Heart left ventricle (tissue), 16 donors: ENCODE data around the gene RNU5B-1. TPM values are rescaled to one million over a fixed set of nuclear protein-coding genes. Genes with fewer than 3 reads are reported as not detected.

Source experiments
- ATAC-seq, 4 donors: fragments of 200-7000 bp; cut with Tn5 transposase; one replicate each; pipeline ENCODE4 v1.9.1; 2020 to 2022; ENCODE audit warnings: moderate library complexity in 4 of 4, mild to moderate bottlenecking in 3 of 4, moderate number of reproducible peaks in 1 of 4
- DNase-seq, 5 donors: peaks; one replicate each; pipeline ENCODE4 v3.0.0-alpha.2; 2020
- H3K27ac ChIP-seq, 12 donors: fragments of 200-600 bp; sonication (generic) in 4 of 12; one replicate each; pipeline versions ENCODE4 v1.5.0 to v1.8.0; 2016 to 2022; ENCODE audit warnings: mild to moderate bottlenecking in 2 of 12
- H3K27me3 ChIP-seq, 9 donors: fragments of 200-600 bp; sonication (generic) in 2 of 9; one replicate each; pipeline versions ENCODE4 v1.5.1 to v1.8.0; 2016 to 2022; ENCODE audit warnings: mild to moderate bottlenecking in 3 of 9
- H3K36me3 ChIP-seq, 9 donors: fragments of 200-600 bp; sonication (generic) in 2 of 9; one replicate each; pipeline versions ENCODE4 v1.5.0 to v1.8.0; 2018 to 2022; ENCODE audit warnings: mild to moderate bottlenecking in 2 of 9
- H3K4me1 ChIP-seq, 12 donors: fragments of 200-600 bp; sonication (generic) in 4 of 12; one replicate each; pipeline versions ENCODE4 v1.5.0 to v1.8.0; 2016 to 2022; ENCODE audit warnings: mild to moderate bottlenecking in 3 of 12
- H3K4me3 ChIP-seq, 12 donors: fragments of 200-600 bp; sonication (generic) in 4 of 12; one replicate each; pipeline versions ENCODE4 v1.5.0 to v1.8.0; 2017 to 2022; ENCODE audit warnings: mild to moderate bottlenecking in 9 of 12, moderate library complexity in 4 of 12
- H3K9me3 ChIP-seq, 12 donors: fragments of 200-600 bp; sonication (generic) in 4 of 12; one replicate each; pipeline versions ENCODE4 v1.5.0 to v1.8.0; 2016 to 2022; ENCODE audit warnings: mild to moderate bottlenecking in 1 of 12
- POLR2A ChIP-seq, 2 donors: fragments of 450-650 bp; IDR thresholded peaks; one replicate each; pipeline ENCODE4 v1.6.1; 2017; ENCODE audit warnings: antibody characterized with exemption in 2 of 2, mild to moderate bottlenecking in 2 of 2, moderate library complexity in 2 of 2
- WGBS, 4 donors: extraction: QIAGEN DNeasy Blood & Tissue Kit in 2 of 4; methylation state at CpG; one replicate each; pipeline versions ENCODE4 v1.1.5 to v1.1.7; 2013 to 2018; 5-methylcytosine and 5-hydroxymethylcytosine counted together
- intact Hi-C, 10 donors: fragments of 100-400 bp; cut with DNase I; formaldehyde crosslinking; loops; one replicate each; pipeline versions ENCODE4 v1.11.1 to v1.14.2; 2022
- polyA plus RNA-seq, 2 donors: library from polyadenylated mRNA; stranded (reverse); fragments of 200-250 nt; gene quantifications; one replicate each; pipeline ENCODE4 v1.2.3, GENCODE V29; 2013
- total RNA-seq, 9 donors: library from RNA; depleted of rRNA in 2 of 9; stranded (reverse); fragments of >200 nt in 2 of 9; fragmentation: NEBNext Ultra II Directional in 3 of 9; extraction: Animal tissue kit (Norgen Biotek cat#: 25700) in 3 of 9; gene quantifications; one replicate each; pipeline versions ENCODE4 v1.1.0 to v1.2.4, GENCODE V29; 2016 to 2023
- TF ChIP-seq, protein P1 (sequence below), 12 donors: fragments of 200-600 bp; sonication (generic) in 4 of 12; IDR thresholded peaks; one replicate each; pipeline versions ENCODE4 v1.5.0 to v1.8.0; 2018 to 2022; ENCODE audit warnings: antibody characterized with exemption in 12 of 12, mild to moderate bottlenecking in 5 of 12
- donor health status: ischemic (EF 13 %, LVEDD 7.1; RV severe dilation, severe dysfunction).
- donor health status: healthy with polysubstance abuse.
- donor health status: DM: no; HTN: yes; CAD: no.
- donor health status: DM: no; HTN: no; CAD: no.
- donor health status: ischemic (EF 25% LVEDD 6.9; RV normal size, moderate dysfunction).
- donor health status: ischemic (EF 25% LVEDD 5.7; RV mildly dilated, moderate dysfunction).
- donor health status: healthy.
- donor health status: DM: yes; HTN: yes; CAD: no.
- donor health status: ischemic (EF 35%, LVEDD 5.7; RV mildly dilated, moderate dysfunction).
- donor health status: nonischemic (EF 11% LVEDD 7.7; RV severe dilation, severe dysfunction).
- donor health status: DM: yes; HTN: yes; CAD: no.
- donor health status: PGD.
- donor health status: ischemic (EF 29% LVEDD 5.4; RV normal size, mild dysfunction).
- donor health status: nonischemic (EF 23%, LVEDD 6.1; RV moderate dilation, normal function).

Gene RNU5B-1
- total and polyA plus RNA-seq, 11 donors = 18.6 to 30.4 TPM; not detected in 9

DNA sequence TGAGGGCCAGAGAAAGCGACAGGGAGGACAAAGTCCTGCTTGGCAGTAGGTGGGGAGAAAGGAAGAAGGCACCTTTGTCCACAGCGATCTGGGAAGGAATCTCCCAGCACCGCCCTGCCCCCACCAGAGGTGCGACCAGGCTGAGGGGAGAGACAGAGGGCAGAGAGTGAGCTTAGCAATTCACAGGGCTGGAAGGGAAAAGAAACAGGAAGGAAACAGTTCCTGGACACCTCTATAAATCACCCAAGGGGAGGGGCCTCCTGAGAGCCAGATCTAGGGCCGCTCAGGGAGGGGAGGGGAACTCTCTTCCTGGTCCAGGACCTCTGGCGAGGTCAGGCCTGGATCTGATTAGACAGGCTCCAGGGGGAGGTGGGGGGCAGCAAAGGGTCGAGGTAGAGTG, 35.4 kb downstream of the RNU5B-1 start:
- DNase-seq (no peak), ATAC-seq (peak in 1 of 4 donors; percentile 16)
- TF ChIP-seq POLR2A (IDR thresholded peaks at IDR 0.05) = no peak
- TF ChIP-seq, protein P1, sequence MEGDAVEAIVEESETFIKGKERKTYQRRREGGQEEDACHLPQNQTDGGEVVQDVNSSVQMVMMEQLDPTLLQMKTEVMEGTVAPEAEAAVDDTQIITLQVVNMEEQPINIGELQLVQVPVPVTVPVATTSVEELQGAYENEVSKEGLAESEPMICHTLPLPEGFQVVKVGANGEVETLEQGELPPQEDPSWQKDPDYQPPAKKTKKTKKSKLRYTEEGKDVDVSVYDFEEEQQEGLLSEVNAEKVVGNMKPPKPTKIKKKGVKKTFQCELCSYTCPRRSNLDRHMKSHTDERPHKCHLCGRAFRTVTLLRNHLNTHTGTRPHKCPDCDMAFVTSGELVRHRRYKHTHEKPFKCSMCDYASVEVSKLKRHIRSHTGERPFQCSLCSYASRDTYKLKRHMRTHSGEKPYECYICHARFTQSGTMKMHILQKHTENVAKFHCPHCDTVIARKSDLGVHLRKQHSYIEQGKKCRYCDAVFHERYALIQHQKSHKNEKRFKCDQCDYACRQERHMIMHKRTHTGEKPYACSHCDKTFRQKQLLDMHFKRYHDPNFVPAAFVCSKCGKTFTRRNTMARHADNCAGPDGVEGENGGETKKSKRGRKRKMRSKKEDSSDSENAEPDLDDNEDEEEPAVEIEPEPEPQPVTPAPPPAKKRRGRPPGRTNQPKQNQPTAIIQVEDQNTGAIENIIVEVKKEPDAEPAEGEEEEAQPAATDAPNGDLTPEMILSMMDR (IDR thresholded peaks at IDR 0.05) = no peak
- WGBS, 4 donors = 54 to 57% (median 56%) methylated on average over 7 of the region's 7 CpGs
- Histone ChIP-seq H3K9me3 (no peaks in the 10 kb centered on the region), H3K36me3 (no peaks in the 10 kb centered on the region), H3K27me3 (peaks cover 0 to 9% (median 0%) of the 10 kb centered on the region in 9 donors), H3K27ac (no peak overlapping the region), H3K4me1 (no peaks in the 10 kb centered on the region), H3K4me3 (no peak overlapping the region)
- intact Hi-C loops = no loop called here

GRCh38 chr15:65342493-65342892, 38.0 kb downstream of the RNU5B-1 start:
- TF ChIP-seq, protein P1 (IDR thresholded peaks at IDR 0.05) = no peak
- TF ChIP-seq POLR2A (IDR thresholded peaks at IDR 0.05) = no peak
- Histone ChIP-seq H3K36me3 (no peaks in the 10 kb centered on the region), H3K4me3 (no peak overlapping the region), H3K9me3 (no peaks in the 10 kb centered on the region), H3K4me1 (no peaks in the 10 kb centered on the region), H3K27ac (no peak overlapping the region), H3K27me3 (peaks cover 0 to 7% (median 0%) of the 10 kb centered on the region in 9 donors)
- no peak for ATAC-seq
- no peak for DNase-seq
- intact Hi-C loops = no loop called here
- 90 to 94% (median 93%) methylated on average over 9 of the region's 9 CpGs for WGBS, 4 donors

- ATAC-seq = no peak
Measured at GRCh38 chr15:65343374-65343981, 39.0 kb downstream of the RNU5B-1 start.

DNA sequence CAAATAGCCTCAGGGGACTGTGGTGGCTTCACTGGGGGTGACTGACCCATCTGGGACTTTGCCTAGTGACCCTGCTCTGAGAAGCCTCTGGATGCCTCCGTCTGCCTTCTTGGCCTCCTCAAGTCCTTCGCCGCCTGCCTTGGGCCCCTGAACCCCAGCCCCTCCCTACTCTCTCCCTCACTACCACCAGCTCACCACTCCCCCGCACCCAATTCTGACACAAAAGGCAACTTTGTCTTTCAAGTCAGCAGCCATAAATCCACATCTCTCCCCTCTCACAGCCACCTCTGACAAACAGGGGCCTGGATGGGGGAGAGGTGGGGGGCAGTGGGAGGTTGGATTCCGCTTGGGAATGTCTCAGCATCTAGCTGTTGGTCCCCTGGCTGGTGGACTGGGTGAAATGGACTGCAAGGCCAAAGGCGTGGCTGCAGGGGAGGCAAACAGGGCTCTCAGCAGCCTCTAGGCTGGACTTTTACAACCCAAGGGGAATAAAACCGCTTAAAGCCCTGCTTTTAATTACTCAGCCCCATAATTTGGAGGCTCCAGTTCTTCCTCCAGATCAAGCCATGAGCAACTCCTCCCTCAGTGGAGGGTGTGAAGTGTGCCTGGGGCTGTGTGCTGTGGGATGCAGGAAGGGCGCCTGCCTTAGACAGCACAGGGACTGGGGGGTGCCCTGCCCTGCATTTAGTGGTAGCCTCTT, 39.9 kb downstream of the RNU5B-1 start:
- no peak for DNase-seq
- WGBS, 4 donors = 84 to 97% (median 93%) methylated on average over 5 to 8 of the region's 8 CpGs
- no peak for TF ChIP-seq POLR2A (IDR thresholded peaks at IDR 0.05)
- TF ChIP-seq, protein P1 (IDR thresholded peaks at IDR 0.05) = no peak

More at GRCh38 chr15:65343374-65343981, 39.0 kb downstream of the RNU5B-1 start:
- no peaks in the 10 kb centered on the region for H3K36me3 ChIP-seq
- no peak overlapping the region for H3K4me3 ChIP-seq
- no peaks in the 10 kb centered on the region for H3K9me3 ChIP-seq
- no peaks in the 10 kb centered on the region for H3K4me1 ChIP-seq
- DNase-seq = no peak
- no peaks in the 10 kb centered on the region for H3K27me3 ChIP-seq
- intact Hi-C loops = no loop called here
- WGBS, 4 donors = 94 to 97% (median 96%) methylated on average over 6 to 10 of the region's 10 CpGs
- no peak overlapping the region for H3K27ac ChIP-seq
- no peak for TF ChIP-seq POLR2A (IDR thresholded peaks at IDR 0.05)
- TF ChIP-seq, protein P1 (IDR thresholded peaks at IDR 0.05) = no peak

More for the DNA sequence above, 39.9 kb downstream of the RNU5B-1 start:
- Histone ChIP-seq H3K27ac (no peak overlapping the region), H3K4me3 (no peak overlapping the region), H3K4me1 (no peaks in the 10 kb centered on the region), H3K9me3 (no peaks in the 10 kb centered on the region), H3K36me3 (no peaks in the 10 kb centered on the region), H3K27me3 (no peaks in the 10 kb centered on the region)
- intact Hi-C loops = no loop called here
- ATAC-seq = no peak
